HG03575 (cell line): ENCODE data around the gene ACOT9.
"Not testable (repeated sequence)": the region's sequence is repeated elsewhere in the genome, so short reads cannot be mapped to it uniquely, and the experiment has no call there.

ENCODE experiments used
- ATAC-seq: cut with Tn5 transposase; IDR thresholded peaks from one replicate; pipeline ENCODE4 v1.9.1; 2021; ENCODE audit not compliant: unreplicated experiment, insufficient number of reproducible peaks, low FRiP score; ENCODE audit errors: extremely low read depth

ACOT9 gene

DNA sequence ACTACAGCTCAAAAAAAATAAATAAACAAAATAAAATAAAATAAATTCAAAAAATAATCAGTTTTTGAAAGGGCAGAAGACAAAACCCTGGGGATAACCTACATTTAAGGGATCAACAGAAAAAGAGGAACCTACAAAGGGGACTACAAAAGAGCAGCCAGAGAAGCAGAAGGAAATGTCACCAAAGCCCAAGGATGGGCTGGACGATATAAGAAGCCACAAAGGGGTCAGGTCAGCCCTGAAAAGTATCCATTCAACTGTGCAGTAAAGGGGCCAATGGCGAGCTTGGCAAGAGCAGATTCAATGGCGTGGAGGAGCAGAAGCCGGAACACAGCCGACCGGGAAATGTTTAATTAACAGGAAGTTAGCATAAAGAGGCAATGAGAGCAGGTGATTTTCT is 16.9 kb downstream of the ACOT9 start:
- ATAC-seq: no peak

DNA sequence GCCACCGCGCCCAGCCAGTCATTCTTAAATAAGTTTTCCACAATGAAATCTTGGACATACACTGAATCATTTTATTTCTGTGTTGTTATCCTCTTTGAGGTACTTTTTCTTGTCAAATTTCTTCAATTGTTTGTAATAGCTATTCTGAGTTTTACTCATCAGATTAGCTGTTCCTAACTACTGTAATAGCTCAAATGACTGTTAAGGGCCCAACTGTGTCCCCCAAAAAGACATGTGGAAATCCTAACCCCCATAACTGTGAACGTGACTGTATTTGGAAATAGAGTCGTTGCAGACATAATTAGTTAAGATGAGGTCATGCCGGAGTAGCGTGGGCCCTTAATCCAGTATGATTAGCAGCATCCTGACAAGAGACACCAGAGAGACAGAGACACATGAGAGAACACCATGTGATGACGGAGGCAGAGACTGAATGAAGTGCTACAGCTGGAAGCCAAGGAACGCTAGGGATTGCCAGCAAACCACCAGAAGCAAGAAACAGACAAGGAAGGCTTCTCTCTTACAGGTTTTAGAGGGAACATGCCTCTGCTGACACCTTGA is 22.9 kb downstream of the ACOT9 start:
- ATAC-seq: no peak

DNA sequence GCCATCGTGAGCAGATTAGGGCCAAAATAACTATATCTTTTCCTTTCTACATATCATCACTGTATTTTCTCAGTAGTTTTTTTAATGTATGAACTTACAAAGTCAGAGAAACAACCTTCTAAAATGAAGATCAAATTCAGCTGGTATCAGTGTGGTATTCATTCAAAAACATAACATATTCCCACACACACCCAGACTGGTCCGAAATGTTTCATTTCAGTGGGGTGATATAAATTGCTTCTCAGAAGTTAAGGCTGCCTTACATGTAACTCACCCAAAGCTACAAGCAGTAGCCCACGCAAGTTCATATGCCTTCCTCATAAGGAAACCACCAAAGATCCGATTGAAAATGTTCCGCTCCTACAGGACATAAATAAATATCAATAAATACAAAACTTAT is 37.8 kb downstream of the ACOT9 start:
- no peak for ATAC-seq

DNA sequence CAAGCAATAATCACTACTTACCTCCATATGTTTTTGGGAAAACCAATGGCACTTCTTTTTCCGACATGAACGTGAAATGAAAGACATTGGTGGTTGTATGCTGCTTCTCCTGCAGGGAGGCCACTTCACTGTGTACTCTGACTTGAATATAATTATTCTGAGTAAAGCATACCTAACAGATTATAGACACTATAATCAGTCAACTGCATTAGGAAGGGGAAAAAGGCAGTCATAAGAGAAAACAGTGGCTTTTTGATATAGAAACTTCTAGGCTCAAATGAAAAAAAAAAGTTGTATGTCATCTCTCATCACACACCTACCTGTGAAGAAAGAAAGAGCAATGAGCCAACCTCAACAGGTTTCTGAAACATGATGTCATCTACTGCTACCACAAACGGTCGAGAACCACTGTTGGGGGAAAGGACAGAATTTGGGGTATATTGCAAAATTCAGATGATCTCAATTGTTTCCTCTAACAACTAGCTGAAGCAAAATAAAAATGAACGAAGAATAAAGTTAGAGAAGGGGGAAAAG is 38.3 kb downstream of the ACOT9 start:
- ATAC-seq: no peak

DNA sequence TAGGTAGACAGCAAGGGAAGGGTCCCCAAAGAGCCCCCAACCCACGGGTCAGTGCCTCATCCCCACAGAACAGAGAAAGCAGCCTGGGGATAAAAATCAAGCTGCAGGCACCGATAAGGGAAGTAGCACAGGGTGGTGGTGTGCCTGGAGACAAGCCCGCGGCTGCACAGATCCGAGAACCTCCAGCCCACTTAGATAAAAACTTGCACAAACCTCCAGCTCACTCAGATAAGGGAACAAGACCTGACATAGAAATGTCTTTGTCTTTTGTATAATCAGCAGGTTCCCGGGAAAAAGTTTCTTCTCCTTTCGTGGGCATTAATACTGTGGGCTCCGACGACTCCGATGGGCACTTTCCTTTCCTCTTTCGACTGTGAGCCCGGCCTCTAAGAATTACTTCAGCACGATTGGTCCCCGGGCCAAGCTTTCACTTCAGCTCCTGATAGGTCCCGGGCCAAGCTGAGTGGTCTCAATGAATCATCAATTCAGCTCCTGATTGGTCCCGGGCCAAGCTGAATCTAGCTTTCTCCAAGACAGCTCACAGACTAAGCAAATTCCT is 43.4 kb downstream of the ACOT9 start:
- ATAC-seq: no peak

DNA sequence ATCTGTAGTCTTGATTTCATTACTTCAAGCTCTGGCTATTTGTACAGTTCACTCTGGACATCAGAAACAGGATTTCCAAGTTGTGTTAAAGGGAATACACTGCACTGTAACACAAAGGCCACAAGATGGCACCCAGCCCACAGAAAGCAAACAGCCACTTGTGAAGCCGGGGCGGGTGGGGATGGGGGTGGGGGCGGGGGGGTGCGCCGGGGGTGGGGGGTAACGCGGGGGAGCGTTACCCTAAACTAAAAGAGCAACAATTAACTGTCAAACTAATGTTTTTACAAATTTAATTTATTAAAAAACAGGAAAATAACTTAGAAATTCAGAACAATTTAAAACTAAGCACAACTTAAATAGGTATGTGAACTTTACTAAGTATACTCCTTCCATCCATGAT is 48.5 kb downstream of the ACOT9 start:
- no peak for ATAC-seq

DNA sequence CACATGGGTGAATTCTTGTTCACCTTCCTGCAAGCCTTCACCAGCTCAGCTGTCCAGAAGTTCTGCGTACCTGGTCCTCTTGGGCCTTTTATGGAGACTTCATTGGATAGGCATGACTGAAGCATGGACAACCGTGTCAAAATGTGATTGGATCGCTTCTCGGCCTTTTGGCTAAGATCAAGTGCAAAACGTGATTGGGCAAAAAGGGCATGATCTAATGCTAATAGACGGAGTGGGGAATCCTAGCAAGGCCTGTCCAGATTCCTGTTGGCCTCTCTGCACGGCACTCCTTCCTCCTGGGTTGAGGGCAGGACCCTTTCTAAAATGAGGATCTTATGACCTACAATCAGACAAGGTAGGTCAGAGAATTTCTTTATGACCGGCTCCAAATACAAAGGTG is 50.9 kb downstream of the ACOT9 start:
- no peak for ATAC-seq

DNA sequence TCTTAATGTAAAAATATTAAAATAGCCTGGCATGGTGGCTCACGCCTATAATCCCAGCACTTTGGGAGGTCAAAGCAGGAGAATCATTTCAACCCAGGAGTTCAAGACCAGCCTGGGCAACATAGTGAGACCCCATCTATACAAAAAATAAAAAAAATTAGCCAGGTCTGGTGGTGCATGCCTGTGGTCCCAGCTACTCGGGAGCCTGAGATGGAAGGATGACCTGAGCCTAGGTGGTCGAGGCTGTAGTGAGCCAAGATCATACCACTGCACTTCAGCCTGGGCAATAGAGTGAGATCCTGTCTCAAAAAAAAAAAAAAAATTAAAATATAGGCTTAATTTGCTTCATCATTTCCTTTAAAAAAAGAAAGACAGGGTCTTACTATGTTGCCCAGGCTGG is 66.6 kb downstream of the ACOT9 start:
- ATAC-seq: not testable (repeated sequence)

DNA sequence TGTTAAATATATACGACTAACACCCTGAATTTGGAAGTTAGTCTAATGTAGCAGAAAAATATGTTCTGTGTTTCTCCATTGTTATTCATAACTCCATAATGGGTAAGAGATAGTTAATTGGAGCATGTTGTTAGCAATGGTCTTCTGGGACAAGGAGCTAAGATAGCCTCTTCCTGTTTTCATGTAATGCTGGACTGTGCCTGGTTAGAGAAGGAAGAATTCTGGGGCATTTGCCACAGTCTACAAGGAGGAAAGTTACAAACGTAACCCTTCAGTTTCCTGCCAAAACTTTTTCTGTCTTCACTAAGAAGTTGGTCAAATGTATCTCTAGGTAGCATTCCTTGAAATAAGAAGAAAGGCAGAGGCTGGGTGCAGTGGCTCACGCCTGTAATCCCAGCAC is 70.0 kb downstream of the ACOT9 start:
- ATAC-seq: no peak

DNA sequence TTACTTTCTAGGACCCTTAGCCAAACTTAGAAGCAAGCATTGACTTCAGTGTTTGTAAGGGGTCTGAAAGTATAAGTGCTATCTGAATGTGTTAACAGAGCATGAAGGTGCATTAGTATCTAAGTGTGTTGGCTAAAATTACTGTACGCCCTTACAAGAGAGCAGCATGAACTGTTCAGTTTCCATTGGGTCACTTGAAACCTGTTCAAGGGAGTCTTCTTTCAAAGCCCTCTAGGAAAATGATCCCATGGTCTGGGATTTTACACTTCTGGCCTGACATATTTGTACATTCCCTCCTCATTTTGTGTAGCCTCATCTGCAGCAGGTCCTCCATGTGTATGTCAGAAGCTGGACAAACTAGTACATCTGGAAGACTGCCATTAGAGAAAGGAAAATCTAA is 72.5 kb downstream of the ACOT9 start:
- ATAC-seq: no peak

DNA sequence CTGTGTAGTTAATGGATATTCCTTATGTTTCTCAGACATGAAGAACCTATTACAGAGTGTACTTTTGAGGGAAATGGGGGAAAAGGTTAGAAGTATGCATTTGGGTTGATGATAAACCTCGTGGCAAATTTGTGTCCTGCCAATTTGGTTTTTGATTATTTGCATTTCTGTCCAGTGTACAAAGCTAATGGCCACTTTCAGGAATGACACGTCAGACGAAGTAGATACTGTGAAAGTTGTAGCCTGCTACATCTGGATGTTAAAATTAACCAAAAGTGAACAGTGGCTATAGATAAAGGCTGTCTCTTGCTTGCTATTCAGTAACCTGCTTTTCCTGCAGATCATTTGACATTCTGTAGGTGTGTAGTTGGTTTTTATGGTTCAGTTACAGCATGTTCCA is 74.7 kb downstream of the ACOT9 start:
- no peak for ATAC-seq

DNA sequence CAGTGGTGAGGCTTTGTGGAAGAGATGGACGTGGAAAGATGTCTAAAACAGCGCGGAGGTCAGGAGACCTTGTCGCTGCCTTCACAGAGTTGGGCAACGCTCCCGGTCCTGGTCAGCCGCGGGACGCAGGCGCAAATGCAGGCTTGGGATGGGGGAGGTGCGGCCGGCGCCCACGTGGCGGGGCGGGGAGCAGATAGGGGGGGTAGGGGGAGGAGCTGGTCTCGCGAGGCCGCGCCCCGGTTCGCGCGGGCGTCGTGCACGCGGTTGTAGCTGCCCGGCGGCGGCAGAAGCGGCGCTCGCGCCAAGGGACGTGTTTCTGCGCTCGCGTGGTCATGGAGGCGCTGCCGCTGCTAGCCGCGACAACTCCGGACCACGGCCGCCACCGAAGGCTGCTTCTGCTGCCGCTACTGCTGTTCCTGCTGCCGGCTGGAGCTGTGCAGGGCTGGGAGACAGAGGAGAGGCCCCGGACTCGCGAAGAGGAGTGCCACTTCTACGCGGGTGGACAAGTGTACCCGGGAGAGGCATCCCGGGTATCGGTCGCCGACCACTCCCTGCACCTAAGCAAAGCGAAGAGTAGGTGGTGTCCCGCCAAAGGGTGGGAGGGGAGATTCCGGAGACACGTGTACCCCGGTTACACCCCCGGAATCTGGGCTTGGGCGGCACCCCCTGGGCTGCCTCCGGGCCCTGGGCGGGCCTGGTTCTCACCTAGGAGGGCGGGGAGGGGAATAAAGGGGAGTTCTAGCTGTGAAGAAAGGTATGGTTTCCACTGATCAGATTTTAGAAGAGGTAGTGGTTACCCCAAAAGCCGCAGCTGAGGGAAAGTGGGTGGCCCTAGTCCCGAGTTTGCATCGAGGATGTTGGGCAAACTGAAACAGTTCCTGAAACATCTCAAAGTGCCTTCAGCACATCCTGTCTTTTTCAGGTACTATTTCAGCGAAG is 75.6 kb downstream of the ACOT9 start, which contains the start of gene PRDX4:
TSS of gene PRDX4 (plus strand) at position 255 of the 939 bp plus-strand sequence. CDS start at position 333, 78 bp downstream.
- ATAC-seq: no peak

DNA sequence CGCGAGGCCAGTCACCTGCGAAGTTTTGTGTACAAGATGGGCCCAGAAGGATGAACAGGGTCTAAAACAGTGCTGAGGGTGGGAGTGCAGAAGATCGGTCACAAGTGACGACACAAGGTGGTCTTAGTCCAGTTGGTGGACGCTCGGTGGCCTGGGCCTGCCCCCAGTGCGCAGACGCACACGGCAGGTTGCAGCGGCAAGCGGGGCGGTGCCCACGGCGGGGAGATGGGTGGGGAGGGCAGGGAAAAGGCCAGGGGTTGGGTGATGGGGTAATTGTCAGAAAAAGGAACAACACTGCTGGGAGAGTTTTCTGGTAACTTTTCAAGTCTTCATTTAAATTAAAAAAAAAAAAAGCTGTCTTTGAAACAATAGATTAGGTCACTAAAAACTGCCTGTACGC is 76.8 kb downstream of the ACOT9 start:
- ATAC-seq: no peak

DNA sequence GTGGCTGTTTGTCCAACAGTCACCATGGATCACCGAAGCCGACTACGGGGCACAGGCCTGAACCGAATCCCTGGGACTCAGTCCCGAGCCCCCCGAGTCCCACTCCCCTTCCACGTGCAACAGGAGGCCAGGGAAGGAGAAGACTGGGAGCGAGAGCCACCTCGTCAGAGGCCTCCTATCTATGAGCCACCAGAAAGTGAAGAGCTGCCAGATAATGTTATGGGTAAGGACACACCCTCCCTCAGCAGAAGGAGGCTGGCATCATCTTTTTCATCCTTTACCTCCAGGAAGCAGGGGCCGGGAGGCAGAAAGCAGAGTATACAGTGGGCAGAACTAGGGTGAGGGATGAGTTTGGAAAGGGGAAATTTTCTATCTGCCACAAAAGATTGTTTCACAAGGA is 78.6 kb downstream of the ACOT9 start:
- no peak for ATAC-seq

DNA sequence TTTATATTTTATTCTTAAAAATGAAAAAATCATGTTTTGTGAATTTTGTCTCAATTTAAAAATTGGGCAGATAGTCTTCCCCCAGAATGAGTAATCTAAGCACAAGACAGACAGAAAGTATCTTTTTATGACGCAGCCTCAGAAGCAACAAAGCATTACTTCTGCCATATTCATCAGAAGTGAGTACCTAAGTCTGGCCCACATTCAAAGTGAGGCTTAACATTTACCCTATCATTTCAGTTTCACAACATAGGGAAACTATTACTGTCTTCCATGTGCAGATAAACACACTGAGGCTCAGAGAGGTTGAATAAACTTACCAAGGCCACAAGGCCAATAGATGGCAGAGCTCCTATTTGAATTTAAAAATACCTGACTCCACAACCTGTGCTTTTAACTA is 80.2 kb downstream of the ACOT9 start:
- no peak for ATAC-seq

DNA sequence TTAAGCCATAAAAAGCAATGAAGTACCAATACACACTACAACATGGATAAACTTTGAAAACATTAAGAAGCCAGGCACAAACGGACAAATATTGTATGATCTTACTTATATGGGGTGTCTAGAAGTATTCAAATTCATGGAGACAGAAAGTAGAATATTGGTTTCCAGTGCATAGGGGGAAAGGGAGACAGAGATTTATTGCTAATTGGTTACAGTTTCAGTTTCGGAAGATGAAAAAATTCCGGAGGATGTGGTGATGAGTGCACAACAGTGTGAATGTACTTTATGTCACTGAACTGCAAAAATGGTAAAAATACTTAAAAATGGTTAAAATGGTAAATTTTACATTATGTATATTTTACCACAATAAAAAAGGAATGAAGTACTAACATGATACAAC is 80.9 kb downstream of the ACOT9 start:
- no peak for ATAC-seq

DNA sequence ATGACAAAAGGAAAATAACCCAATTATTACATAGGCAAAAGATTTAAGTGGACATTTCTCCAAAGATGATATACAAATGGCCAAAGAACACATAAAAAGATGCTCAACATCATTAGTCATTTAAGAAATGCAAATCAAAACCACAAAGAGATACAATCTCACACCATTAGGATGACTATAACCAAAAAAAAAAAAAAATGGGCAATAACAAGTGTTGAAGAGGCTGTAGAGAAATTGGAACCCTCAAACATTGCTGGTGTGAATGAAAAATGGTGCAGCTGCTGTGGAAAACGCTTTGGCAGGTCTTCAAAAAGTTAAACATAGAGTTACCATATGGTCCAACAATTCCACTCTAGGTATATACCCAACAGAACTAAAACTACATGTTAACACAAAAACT is 81.4 kb downstream of the ACOT9 start:
- no peak for ATAC-seq

DNA sequence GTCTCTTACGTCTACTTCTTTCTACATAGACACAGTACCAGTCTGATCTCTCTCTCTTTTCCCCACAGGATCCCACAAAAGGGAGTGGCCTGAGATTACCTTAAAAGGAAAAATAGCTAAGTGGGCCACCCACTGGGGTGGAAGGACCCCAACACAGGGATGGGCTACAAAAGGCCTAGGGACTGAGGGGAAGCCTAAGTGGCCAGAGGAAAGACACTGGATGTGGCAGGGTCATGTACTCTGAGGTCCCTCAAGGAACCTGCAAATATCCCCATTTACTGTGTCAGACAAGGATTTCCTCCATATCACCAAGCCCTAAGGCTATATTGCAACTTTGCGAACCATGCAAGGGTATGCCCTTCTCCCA is 82.3 kb downstream of the ACOT9 start:
- ATAC-seq: no peak

DNA sequence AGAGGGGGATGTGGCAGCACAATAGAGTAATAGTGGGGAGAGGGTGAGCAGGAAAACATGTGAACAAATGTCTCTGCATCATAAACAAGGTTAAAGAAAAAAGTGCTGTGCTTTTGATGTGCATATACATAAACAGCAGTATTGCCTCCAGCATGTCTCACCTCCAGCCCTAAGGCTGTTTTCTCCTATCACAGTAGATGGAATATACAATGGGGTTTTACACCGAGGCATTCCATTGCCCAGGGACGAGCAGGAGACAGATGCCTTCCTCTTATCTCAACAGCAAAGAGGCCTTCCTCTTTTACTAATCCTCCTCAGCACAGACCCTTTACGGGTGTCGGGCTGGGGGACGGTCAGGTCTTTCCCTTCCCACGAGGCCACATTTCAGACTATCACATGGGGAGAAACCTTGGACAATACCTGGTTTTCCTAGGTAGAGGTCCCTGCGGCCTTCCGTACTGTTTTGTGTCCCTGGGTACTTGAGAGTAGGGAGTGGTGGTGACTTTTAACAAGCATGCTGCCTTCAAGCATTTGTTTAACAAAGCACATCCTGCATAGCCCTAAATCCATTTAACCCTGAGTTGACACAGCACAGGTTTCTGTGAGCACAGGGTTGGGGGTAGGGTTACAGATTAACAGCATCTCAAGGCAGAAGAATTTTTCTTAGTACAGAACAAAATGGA is 82.9 kb downstream of the ACOT9 start:
- ATAC-seq: not testable (repeated sequence)

DNA sequence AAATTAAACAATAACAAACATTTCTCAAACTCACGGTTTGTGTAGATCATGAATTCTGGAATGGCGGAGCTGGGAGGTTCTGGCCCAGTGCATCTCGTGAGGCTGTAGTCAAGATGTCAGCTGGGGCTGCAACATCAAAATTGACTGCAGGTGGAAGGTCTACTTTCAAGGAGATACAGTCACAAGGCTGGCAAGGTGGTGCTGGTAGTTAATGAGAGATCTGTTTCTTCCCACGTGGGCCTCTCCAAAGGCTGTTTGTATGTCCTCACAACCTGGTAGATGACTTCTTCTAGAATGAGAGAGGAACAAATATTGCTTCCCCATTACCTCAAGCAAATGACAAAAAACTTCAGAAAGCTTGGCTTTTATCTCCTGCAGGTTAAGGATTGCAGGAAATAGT is 83.7 kb downstream of the ACOT9 start:
- ATAC-seq: no peak
